DOHH2 (cell line): Measurements from ENCODE around the gene GFAP.

Source experiments
- H3F3A ChIP-seq: fragments of 200-600 bp; sonication (generic), shearing (Covaris generic); 2 replicates; pipeline ENCODE4 v1.6.0; 2016; ENCODE audit warnings: antibody characterized with exemption, mild to moderate bottlenecking; ENCODE audit not compliant: control insufficient read depth, insufficient read depth
- H3K27ac ChIP-seq: fragments of 200-600 bp; sonication (generic); 2 replicates; pipeline ENCODE4 v1.5.1; 2014; ENCODE audit warnings: low read depth, mild to moderate bottlenecking, low read length, moderate library complexity
- H3K27me3 ChIP-seq: fragments of 200-600 bp; sonication (generic); 2 replicates; pipeline ENCODE4 v1.6.1; 2014; ENCODE audit warnings: mild to moderate bottlenecking, low read length, mixed read lengths; ENCODE audit not compliant: control insufficient read depth
- H3K36me3 ChIP-seq: fragments of 200-600 bp; sonication (generic); 2 replicates; pipeline ENCODE4 v1.6.1; 2014; ENCODE audit warnings: mild to moderate bottlenecking, low read length, moderate library complexity, mixed read lengths; ENCODE audit not compliant: control insufficient read depth
- H3K4me1 ChIP-seq: fragments of 200-600 bp; sonication (generic); 2 replicates; pipeline ENCODE4 v1.6.1; 2014; ENCODE audit warnings: mild to moderate bottlenecking, low read length, mixed read lengths; ENCODE audit not compliant: control insufficient read depth
- H3K4me2 ChIP-seq: fragments of 200-600 bp; sonication (generic); 2 replicates; pipeline ENCODE4 v1.6.0; 2014; ENCODE audit warnings: mild to moderate bottlenecking, low read length, moderate library complexity
- H3K4me3 ChIP-seq: fragments of 200-600 bp; sonication (generic); 2 replicates; pipeline ENCODE4 v1.5.1; 2014; ENCODE audit warnings: mild to moderate bottlenecking, low read length, mixed read lengths
- H3K79me2 ChIP-seq: fragments of 200-600 bp; sonication (generic); 2 replicates; pipeline ENCODE4 v1.6.1; 2014; ENCODE audit warnings: mild to moderate bottlenecking, low read length, mixed read lengths; ENCODE audit not compliant: control insufficient read depth
- H3K9me2 ChIP-seq: fragments of 200-600 bp; sonication (generic); replicated peaks from 2 replicates; pipeline ENCODE4 v1.6.1; 2014; ENCODE audit warnings: mild to moderate bottlenecking, low read length, mixed read lengths; ENCODE audit not compliant: control insufficient read depth
- H3K9me3 ChIP-seq: fragments of 200-600 bp; sonication (generic); 2 replicates; pipeline ENCODE4 v1.6.1; 2014; ENCODE audit warnings: antibody characterized with exemption, low read length, mixed read lengths; ENCODE audit not compliant: control insufficient read depth, insufficient read depth
- H4K20me1 ChIP-seq: fragments of 200-600 bp; sonication (generic); 2 replicates; pipeline ENCODE4 v1.6.0; 2014; ENCODE audit warnings: low read depth, mild to moderate bottlenecking, antibody characterized with exemption, low read length, moderate library complexity; ENCODE audit not compliant: control insufficient read depth, insufficient read depth
- CTCF ChIP-seq: fragments of 200-600 bp; sonication (generic); IDR thresholded peaks from one replicate; pipeline ENCODE4 v1.5.1; 2014; ENCODE audit warnings: antibody characterized with exemption, mild to moderate bottlenecking, low read depth, low read length; ENCODE audit not compliant: poor library complexity, severe bottlenecking
- EZH2phosphoT487 ChIP-seq: fragments of 200-600 bp; sonication (generic); IDR thresholded peaks from 2 replicates; pipeline ENCODE4 v1.6.1; 2017; ENCODE audit warnings: borderline replicate concordance, mild to moderate bottlenecking, antibody characterized with exemption, low read length, moderate library complexity, mixed read lengths

Gene GFAP

GRCh38 chr17:44878627-44879221, 36.6 kb downstream of the GFAP start:
- Histone ChIP-seq H4K20me1 (no peaks in the 10 kb centered on the region), H3K36me3 (peaks cover 87% of the 10 kb centered on the region), H3K4me1 (no peaks in the 10 kb centered on the region), H3F3A (peaks cover 6% of the 10 kb centered on the region), H3K4me3 (no peak overlapping the region), H3K4me2 (no peak overlapping the region), H3K9me3 (no peaks in the 10 kb centered on the region), H3K79me2 (no peaks in the 10 kb centered on the region), H3K27me3 (no peaks in the 10 kb centered on the region), H3K9me2 (no peaks in the 10 kb centered on the region), H3K27ac (no peak overlapping the region)
- TF ChIP-seq CTCF, result peak; percentile 75
- no peak for TF ChIP-seq EZH2phosphoT487

GRCh38 chr17:44877121-44877520, 38.2 kb downstream of the GFAP start:
- Histone ChIP-seq H3K4me3 (no peak overlapping the region), H3K9me3 (no peaks in the 10 kb centered on the region), H3K27me3 (no peaks in the 10 kb centered on the region), H3K9me2 (no peaks in the 10 kb centered on the region), H3K4me1 (no peaks in the 10 kb centered on the region), H3K4me2 (no peak overlapping the region), H3K36me3 (peaks cover 85% of the 10 kb centered on the region), H3K27ac (no peak overlapping the region), H4K20me1 (no peaks in the 10 kb centered on the region), H3F3A (peaks cover 6% of the 10 kb centered on the region), H3K79me2 (no peaks in the 10 kb centered on the region)
- TF ChIP-seq EZH2phosphoT487 (no peak), CTCF (no peak)

GRCh38 chr17:44875761-44876160, 39.5 kb downstream of the GFAP start:
- Histone ChIP-seq H3K36me3 (peaks cover 84% of the 10 kb centered on the region), H3F3A (peaks cover 2% of the 10 kb centered on the region)
- no peak for TF ChIP-seq EZH2phosphoT487
- TF ChIP-seq CTCF, result no peak

More at GRCh38 chr17:44875761-44876160, 39.5 kb downstream of the GFAP start:
- Histone ChIP-seq H3K4me3 (no peak overlapping the region), H3K9me2 (no peaks in the 10 kb centered on the region), H3K27ac (no peak overlapping the region), H3K79me2 (no peaks in the 10 kb centered on the region), H4K20me1 (no peaks in the 10 kb centered on the region), H3K4me2 (no peak overlapping the region), H3K4me1 (no peaks in the 10 kb centered on the region), H3K27me3 (no peaks in the 10 kb centered on the region), H3K9me3 (no peaks in the 10 kb centered on the region)
